Measurements from ENCODE around the gene FAM181A.

The FAM181A gene

DNA sequence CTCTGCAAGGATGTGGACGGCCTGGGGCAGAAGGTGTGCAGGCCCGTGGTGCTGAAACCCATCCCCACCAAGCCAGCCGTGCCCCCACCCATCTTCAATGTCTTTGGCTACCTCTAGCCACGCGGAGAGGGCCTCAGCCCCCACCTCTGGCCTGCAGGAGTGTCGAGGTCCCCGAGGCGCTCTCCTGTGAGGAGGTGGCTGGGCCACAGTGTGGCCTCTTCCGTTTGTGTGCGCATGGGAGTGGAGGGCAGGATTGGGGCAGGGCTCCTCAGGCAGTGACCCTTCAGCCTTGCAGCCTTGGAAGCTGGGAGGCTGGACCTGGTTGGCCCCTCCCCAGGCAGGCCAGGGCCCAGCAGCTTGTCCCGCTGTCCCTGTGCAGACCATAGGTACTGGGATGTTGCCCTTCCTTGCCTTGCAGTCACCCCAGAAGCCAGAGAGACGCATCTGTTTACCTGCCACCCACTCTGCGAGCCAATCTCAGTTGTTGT lies 1.9 kb downstream of the FAM181A start:
- DNase-seq (ENCODE audit: low read depth): no peak

DNA sequence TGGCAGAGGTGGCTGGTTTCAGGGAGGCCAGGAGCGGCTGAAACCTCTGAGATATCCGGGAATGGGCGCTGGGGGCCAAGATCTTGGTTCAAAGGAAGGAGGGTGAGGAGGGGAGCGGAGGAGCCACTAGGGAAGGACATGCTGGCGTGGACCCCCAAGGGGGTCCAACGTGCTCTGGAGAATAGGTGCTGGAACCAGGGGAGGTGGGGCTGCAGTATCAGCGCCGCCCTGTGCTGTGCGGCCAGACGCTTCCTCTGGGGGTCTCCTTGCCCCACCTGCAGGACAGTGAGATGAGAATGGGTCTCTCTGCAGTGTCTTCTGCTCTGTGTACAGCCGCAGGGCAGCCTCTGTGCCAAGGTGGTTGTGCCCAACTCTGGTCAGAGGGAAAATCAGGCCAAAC lies 2.5 kb downstream of the FAM181A start:
- no peak for DNase-seq (ENCODE audit: low read depth)

DNA sequence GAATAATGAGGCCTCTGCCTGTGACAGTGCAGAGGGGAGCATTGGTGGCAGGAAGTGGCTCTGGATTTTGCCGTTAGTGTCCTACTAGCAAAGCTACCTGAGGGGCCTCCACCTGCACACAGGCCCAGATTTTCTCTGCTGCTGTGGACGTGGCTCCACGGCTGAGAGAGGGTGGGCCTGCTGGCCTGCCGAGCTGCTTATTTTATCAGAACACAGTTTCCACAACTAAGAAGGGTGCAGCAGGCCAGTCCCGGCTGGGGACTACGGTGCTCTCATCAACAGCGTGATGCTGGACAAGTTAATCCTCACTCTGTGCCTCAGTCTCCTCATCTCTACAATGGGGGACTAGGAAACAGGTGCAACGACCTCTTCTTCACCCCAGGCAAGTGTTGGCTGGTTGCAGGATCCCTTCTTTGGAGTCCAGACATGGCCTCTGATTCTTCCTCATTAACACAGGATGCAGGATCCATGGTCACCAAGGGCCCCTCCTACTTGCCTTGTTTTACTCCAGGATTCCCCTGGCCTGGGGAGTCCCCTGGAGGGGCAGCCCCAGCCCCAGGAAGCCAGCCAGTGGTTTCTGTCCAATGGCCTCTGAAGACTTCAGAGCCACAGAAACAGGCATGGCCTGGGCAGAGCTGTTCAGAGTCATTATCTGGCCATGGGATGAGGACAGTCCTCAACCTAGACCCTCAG lies 3.3 kb downstream of the FAM181A start:
- DNase-seq (ENCODE audit: low read depth): no peak

DNA sequence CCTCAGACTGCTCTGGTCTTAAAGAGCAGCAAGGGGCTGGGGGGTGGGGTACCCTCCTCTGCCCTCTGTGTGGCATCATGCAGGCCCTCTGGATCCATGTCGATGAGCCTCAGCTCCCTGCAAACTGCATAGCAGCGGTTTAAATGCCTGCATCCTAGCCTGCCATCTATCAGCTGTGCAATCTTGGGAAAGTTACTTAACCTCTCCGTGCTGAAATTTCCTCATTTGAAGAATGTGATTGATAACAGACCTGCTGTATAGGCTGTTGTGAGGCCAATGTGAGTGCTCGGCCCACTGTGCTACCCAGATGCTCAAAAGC lies 3.8 kb downstream of the FAM181A start:
- no peak for DNase-seq (ENCODE audit: low read depth)

DNA sequence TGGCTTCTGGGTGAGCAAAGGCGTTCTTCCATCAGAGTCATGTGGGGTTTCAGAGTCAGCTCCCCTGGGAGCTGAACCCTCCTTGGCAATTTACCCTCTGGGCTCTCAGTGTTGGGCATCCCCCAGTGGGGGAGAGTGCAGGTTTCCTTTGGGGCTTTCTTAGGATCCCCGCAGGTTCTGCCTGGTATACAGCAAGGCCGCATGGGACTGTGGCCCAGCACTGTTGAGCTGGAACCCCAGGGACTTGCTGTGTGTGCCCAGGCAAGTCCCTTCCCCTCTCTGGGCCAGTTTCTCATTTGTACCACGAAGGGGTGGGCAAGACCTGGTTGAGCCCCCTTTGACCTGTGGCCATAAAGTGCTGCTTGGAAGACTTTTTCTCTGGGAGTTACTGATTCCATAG lies 5.5 kb downstream of the FAM181A start:
- no peak for DNase-seq (ENCODE audit: low read depth)

DNA sequence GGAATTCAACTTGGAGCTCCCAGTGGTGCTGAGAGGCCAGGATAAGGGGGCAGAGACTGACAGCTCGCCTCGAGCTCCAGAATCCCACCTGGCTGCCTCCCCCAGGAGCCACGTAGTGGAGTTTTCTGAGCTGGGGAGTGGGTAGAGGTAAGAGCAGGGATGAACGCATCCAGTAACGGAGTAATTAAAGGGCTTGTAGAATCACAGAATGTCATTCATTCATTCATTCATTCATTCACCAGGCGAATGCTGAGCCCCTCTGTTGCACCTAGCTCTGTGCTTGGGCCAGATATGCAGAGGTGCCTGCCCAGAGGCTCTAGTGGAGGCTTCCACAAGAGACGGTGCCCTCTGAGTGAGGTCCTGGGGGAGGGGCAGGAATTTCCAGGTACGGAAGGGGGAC lies 8.1 kb downstream of the FAM181A start:
- DNase-seq (ENCODE audit: low read depth): no peak

DNA sequence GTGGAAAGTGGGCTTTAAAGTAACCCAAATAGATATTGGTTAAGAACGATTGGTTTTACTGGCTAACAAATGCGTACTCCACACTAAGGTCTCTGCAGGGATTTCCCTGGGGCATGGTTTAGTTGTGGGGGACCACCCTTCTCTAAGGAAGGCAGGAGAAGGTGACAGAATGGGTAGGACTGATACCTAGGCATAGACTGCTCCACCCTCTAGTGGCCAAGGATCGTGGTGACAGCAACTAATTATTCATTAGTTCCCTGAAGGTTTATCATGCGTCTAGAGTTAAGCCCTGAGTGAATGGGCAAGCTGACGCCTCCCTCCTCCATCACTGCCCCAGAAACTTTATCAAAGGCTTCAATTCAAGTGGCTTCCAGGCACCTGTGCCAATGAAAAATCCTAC lies 9.1 kb downstream of the FAM181A start:
- DNase-seq (ENCODE audit: low read depth): peak; percentile 15

DNA sequence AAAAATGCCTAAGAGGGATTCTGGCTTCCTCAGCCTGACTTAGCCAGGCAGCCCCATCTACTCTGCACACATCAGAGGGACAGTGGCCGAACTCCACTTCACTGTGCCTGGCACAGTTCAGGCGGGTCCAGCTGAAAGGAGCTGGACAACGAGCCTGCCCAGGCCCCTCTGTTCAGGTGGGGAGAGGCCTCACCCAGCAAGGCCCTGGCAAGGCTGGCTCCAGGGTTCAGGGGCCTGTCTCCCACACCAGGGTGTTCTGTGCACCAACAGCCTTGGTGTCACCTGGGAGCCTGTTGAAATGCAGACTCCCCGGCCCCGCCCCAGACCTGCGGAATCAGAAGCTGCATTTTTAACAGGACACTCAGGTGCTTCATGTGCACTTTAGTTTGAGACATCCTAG lies 9.8 kb downstream of the FAM181A start:
- DNase-seq (ENCODE audit: low read depth): no peak

DNA sequence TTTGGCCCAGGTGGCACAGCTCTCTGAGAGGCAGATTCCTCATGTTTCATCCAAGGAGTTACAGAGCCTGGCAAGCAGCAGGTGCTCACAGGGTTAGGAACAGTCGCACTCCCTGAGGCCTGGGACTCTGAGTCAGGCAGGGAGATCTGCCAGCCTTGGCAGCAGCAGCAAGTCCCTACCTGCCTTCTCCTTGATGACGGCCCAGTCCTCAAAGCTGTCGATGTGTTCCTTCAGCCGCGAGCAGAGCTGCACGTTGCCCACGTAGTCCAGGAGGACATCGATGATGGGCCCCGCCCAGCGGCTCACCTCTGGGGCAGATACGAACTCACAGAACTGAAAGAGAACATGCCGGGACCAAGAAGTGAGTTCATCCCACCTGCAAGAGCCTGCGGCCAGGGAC lies 10.4 kb downstream of the FAM181A start:
- DNase-seq (ENCODE audit: low read depth): no peak

DNA sequence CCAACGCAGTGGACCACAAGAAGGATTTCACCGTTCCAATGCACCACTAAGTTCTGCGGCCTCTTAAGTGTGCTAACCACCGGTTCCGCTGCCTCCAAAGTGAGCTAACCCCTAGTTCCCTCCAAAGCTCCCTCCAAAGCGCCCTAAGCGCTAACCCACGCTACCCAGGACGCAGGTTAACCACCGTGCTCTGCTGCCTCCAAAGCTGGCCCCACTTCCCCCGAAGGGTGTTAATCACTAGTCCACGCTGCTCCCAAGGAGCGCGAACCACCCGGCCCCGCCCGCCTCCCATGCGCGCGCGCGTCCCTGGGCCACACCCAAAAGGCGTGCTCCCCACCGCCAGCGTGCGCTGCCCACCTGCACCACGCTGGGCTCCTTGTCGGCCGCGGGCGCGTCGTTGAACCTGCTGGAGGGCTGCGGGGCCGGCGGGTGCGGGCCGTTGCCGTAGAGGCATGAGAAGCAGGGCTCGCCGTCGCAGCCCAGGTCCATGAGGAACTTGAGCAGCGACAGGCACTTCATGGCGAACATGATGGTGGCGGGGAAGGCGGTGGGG lies 11.7 kb downstream of the FAM181A start:
- DNase-seq (ENCODE audit: low read depth): no peak

DNA sequence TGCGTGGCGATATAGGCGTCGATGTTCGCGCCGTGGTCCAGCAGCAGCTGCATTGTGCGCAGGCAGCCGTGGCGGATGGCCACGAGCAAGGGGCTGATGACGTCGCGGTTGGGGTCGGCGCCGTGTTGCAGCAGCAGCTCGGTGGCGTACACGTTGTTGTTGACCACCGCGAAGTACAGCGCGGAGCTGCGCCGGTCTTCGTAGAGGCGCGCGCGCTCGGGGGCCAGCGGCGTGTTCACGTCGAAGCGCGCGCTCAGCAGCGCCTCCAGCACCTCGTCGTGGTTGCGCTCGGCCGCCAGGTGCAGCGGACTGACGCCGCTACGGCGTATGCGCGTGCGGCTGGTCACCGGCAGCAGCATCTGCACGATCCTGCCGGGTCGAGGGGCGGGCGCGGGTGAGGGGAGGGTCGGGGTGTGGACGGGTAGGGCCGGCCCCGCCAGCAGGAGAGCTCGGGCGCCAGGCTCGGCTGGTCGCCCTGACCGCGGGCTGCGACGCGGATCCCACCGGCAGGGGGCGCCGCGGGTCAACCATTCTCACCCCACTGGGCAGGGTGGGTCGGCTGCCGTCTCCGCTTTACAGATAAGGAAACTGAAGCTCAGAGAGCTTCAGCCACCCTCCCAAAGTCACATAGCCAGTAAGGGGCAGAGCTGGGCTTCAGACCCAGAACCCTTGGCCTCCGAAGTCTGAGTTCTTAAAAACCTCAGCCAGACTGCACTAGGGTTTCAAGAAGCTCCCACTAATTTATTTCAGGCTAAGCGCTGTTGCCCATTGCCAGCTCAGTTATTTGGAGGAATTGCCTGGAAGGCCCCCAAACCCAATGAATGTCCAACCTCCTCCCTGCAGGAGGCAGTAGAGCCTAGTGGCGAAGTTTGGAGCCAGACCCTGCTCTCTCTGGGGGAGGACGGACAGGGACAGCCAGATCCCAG lies 12.4 kb downstream of the FAM181A start:
- DNase-seq (ENCODE audit: low read depth): peak; percentile 69

DNA sequence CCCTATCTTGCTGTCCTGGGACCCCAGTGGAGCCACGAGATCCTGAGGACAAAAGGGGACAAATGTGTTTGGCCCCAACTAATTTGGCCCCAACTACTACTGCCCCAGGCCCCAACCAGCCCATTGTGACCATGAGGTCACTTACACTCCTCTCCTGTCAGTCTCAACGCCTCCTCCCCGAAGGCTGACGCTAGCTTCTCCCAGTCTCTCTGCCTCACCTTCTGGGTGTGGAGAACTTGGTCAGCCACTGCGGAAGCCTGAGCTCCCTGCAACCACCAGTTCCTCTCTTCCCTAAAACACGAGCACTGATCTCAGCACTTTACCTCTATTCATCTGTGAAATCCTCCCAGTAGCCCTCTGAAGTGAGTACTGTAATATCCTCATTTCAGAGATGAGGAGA lies 13.3 kb downstream of the FAM181A start:
- no peak for DNase-seq (ENCODE audit: low read depth)

DNA sequence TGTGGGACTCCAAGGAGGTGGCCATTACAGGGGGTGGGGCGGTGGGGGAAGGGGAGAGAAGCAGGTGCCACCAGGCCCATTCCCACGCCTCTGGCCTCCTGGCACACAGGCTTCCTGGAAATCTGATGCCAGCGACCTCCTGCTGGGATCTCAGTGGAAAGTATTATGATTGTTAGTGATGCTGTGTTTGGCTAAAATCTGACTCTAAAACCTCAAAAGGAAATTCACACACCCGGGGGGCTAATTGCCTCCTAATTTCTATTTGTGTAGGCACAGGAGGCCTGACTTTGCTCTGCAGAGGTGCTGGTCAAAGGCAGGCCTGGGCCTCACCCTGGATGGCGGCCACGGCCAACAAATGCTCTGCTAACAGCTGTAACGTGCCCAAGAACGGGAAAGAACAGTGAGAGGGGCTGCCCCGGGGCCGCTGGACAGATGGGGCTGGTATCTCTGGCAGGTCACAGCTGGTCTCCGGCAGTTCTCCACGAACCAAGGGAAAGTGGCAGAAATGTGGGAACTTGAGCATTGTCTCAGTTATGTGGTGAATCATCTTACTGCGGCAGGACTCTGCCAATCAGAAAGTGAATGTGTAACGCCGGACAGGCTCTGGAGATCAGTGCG lies 14.3 kb downstream of the FAM181A start:
- peak; percentile 91 for DNase-seq (ENCODE audit: low read depth)

DNA sequence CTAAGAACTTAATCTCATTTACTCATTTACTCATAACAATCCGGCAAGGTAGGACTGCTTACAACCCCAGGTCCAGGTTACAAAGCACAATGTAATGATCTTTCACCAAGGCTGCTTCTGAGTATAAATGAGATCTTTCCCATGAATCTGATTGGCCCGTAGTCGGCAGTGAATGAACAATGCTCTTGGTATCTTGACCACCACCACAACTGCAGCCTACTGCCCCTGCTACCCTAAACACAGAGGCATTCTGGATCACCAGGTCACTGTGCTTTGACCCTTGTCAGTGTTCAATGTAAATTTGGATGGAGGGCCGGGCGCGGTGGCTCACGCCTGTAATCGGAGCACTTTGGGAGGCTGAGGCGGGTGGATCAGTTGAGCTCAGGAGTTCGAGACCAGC lies 15.9 kb downstream of the FAM181A start:
- DNase-seq (ENCODE audit: low read depth): peak; percentile 38

DNA sequence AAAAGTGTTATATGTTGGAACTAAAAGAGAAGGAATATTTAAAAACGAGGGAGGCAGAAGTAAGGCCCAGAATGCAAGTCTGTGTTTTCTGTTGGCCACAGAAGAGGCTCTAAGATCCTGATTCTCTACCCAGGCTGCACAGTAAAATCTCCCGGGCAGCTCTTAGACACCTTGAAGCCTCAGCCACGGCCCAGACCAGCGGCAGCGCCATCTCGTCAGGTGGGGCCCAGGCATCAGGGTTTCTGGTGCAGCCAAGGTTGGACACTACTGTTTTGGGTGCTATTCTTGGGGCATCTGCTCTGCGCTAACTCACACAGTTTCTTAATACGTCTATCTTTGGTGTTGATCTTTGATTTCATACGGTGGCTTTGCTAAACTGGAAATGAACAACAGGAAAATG lies 16.8 kb downstream of the FAM181A start:
- DNase-seq (ENCODE audit: low read depth): no peak

DNA sequence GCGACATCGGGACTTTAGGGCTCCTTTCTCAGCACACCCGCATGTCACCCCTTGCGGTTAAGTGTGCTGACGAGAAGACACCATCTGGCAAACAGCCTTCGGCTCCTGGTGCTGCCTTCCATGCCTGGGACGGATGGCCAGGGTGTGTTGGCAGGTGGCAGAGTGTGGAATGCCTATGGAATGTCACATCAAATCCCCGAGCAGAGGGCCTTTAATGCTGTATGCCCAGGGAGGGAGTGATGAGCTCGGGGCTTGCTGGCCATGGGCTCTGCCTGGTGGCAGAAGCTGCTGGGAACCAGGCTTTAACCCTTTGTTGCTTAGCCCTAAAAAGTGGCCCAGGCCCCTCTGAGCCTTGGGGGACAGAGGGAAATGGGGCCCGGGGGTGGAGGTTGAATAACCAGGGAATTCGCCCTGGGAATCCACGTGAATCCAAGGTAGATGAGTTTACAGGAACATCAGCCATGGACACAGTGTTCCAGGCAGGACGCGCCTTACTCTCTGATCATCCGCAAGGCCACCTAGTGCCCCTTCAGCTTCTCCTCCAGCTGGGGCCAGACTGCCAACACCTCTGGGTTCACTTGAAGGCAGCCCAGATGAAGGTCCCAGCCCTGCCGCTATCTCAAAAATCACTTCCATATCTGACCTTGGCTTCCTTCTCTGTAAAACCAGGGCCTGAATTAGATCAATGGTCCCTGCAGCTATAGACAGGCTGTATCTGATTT lies 17.4 kb downstream of the FAM181A start:
- DNase-seq (ENCODE audit: low read depth): no peak

DNA sequence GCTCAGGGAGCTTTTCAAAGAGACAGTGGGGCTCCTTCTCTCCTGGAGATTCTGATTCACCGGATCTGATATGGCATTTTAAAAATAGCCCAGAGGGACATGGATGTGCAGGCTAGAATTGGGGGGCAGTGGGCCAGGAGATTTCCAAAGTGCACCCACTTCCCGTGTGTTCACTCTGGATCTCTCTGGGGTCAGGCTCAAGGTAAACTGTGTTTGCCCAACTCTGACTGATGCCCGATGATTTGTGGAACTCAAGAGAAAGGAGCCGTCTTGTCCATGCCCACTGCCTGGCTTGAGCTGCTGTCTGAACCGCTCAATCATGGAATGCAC lies 17.9 kb downstream of the FAM181A start:
- DNase-seq (ENCODE audit: low read depth): no peak

DNA sequence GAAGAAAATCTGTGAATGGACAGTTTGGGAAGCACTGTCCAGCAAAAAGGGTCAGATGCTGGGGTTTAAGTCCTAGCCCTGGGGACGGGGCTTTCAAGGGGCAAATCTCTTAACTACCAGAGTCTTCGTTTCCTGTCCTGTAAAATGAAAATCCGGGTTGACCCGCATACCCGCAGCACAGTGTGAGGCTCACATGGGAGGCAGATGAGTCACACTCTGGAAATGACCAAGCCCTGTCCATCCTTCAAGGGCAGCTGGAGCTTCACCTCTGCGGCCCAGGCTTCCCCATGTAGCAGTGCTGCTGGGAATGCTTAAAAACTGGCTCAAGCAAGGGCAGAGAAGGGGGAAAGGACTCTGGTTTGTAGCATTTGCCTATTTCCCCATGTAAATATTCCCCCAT lies 19.0 kb downstream of the FAM181A start:
- DNase-seq (ENCODE audit: low read depth): peak; percentile 52

DNA sequence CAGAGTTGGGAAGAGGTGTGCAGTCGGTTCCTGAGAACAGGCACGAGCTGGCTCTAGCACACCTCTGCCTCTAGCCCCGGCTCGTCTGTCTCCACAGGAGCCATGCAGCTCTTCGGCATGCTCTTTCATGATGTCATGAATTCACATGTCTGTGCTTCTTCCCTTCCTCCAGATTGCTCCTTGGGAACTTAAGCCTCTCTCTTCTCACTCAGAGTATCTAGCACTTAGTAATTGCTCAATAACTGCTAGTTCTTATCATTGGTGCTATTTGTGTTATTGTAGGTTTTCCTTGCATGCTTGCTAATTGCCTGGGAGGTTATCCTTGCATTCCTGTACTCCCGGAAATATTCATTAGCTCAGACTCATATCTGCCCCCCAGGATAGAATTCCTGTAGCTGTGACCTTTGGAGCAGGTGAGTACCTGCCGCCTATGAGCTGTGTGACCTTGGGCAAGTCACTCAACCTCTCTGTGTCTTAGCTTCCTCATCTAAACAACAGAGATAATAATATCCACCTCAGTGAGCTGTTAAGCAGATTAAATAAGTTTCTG lies 19.5 kb downstream of the FAM181A start:
- peak; percentile 22 for DNase-seq (ENCODE audit: low read depth)

DNA sequence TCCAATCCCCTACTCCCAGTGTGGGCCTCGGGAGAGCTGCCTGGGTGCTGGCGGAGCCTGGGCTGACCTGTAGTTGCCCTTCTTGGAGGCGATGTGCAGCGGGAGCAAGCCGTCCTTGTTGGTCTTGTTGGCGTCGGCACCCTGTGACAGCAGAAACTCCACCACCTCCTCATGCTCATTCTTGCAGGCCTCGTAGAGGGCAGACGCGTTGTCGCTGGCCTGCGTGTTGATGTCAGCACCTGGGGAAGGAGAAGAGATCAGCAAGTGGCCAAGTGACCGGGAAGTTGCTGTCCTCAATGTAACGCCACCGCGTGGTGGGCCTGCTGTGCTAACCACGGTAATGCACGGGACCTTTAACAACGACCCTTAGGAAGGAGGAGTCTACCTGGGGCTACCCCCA lies 20.1 kb downstream of the FAM181A start:
- DNase-seq (ENCODE audit: low read depth): no peak

DNA sequence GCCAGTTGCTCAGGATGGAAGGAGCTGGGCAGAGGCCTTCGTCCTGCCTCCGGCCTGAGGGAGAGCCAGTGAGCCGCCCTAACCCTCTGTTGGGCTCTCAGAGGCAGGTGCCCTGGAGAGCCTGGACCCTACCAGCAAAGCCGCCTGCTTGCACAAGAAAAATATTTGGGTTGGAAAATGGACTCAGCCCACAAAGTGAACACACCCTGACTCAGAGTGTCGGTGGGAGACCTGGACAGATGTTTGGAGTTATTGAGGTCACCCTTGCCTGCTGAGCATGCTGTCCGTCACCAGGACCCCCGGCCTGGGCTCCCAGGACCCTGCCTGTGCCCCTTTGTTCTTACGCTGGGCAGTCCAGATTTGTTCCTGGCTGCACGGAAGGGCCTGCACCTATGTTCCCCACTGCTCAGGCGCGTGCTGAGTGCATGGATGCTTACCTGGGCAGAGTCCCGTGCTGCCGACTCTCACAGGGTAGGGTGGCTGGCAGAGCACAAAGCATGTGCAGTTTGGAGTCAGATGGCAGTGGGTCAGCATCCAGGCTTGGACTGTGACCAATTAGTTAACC lies 22.4 kb downstream of the FAM181A start:
- no peak for DNase-seq (ENCODE audit: low read depth)

Measured in EH (cell line).